PC-9 (cell line): ENCODE data around the gene RGS6. TPM values are rescaled to one million over a fixed set of nuclear protein-coding genes. Genes with fewer than 3 reads are reported as not detected.

Experiments used
- BruUV-seq: library from RNA; stranded (reverse); fragments of 400-500 nt; replicated peaks from 2 replicates; lab custom pipeline; 2021; lab: Mats Ljungman, UMichigan
- CTCF ChIA-PET: fragments of 300-600 bp; sonication (Branson Sonifier 250); formaldehyde crosslinking; loops from one replicate; lab custom pipeline; 2022; ENCODE audit warnings: antibody characterized with exemption; lab: Charles Lee
- POLR2A ChIA-PET: fragments of 300-600 bp; sonication (Branson Sonifier 250); formaldehyde crosslinking; loops from one replicate; lab custom pipeline; 2022; ENCODE audit warnings: antibody characterized with exemption; ENCODE audit not compliant: unreplicated experiment; lab: Charles Lee
- DNase-seq, 2 experiments: peaks; one replicate each; pipeline versions ENCODE4 v3.0.0 to v3.0.0-alpha.2; 2015 to 2022; ENCODE audit warnings: mixed read lengths in 1 of 2
- H2AFZ ChIP-seq: fragments of 200-600 bp; sonication (generic); 2 replicates; pipeline ENCODE4 v1.8.1; 2017; ENCODE audit warnings: antibody characterized with exemption
- H3F3A ChIP-seq: fragments of 200-600 bp; sonication (generic); 2 replicates; pipeline ENCODE4 v1.8.1; 2017; ENCODE audit warnings: antibody characterized with exemption, mild to moderate bottlenecking, low read depth; ENCODE audit not compliant: insufficient read depth
- H3K27ac ChIP-seq: fragments of 200-600 bp; sonication (generic); 2 replicates; pipeline ENCODE4 v1.6.1; 2016; ENCODE audit warnings: mixed run types
- H3K27me3 ChIP-seq: fragments of 200-600 bp; sonication (generic); 2 replicates; pipeline ENCODE4 v1.6.1; 2016; ENCODE audit warnings: low read depth, mixed run types; ENCODE audit not compliant: insufficient read depth
- H3K36me3 ChIP-seq: fragments of 200-600 bp; sonication (generic); 2 replicates; pipeline ENCODE4 v1.6.1; 2016; ENCODE audit warnings: low read depth, mixed run types
- H3K4me1 ChIP-seq: fragments of 200-600 bp; sonication (generic); replicated peaks from 2 replicates; pipeline ENCODE4 v1.6.1; 2016; ENCODE audit warnings: mixed run types; ENCODE audit not compliant: insufficient read depth
- H3K4me2 ChIP-seq: fragments of 200-600 bp; sonication (generic); 2 replicates; pipeline ENCODE4 v1.6.1; 2017; ENCODE audit warnings: mixed run types
- H3K4me3 ChIP-seq: fragments of 200-600 bp; sonication (generic); 2 replicates; pipeline ENCODE4 v1.6.1; 2016; ENCODE audit warnings: mixed run types
- H3K79me2 ChIP-seq: fragments of 200-600 bp; sonication (generic); 2 replicates; pipeline ENCODE4 v1.6.1; 2017; ENCODE audit warnings: low read depth, mixed run types
- H3K9me2 ChIP-seq: fragments of 200-600 bp; sonication (generic); 2 replicates; pipeline ENCODE4 v1.8.1; 2017; ENCODE audit warnings: mild to moderate bottlenecking; ENCODE audit not compliant: insufficient read depth
- H3K9me3 ChIP-seq: fragments of 200-600 bp; sonication (generic); 2 replicates; pipeline ENCODE4 v1.8.1; 2016; ENCODE audit warnings: low read depth; ENCODE audit not compliant: insufficient read depth
- H4K20me1 ChIP-seq: fragments of 200-600 bp; sonication (generic); 2 replicates; pipeline ENCODE4 v1.8.1; 2017; ENCODE audit not compliant: insufficient read depth
- CTCF ChIP-seq: fragments of 200-600 bp; sonication (generic); conservative IDR thresholded peaks from 2 replicates; pipeline ENCODE4 v1.6.1; 2017; ENCODE audit warnings: mixed run types, antibody characterized with exemption, mild to moderate bottlenecking, moderate library complexity
- EZH2 ChIP-seq: fragments of 200-600 bp; sonication (generic); IDR thresholded peaks from 2 replicates; pipeline ENCODE4 v1.8.0; 2017; ENCODE audit warnings: antibody characterized with exemption, low read depth
- intact Hi-C: fragments of 100-400 bp; cut with micrococcal nuclease; formaldehyde crosslinking; loops from one replicate; pipeline ENCODE4 v1.10.0; 2022; ENCODE audit not compliant: unreplicated experiment
- total RNA-seq: library from RNA; stranded (reverse); gene quantifications from 2 replicates; pipeline ENCODE4 v1.2.3, GENCODE V29; 2021

Gene RGS6
- total RNA-seq, 1 experiment from 2014 or later, result not detected

- Histone ChIP-seq H3K79me2 (no peaks in the 10 kb centered on the region), H3K36me3 (no peaks in the 10 kb centered on the region), H3K27me3 (peaks cover 23% of the 10 kb centered on the region), H3F3A (no peaks in the 10 kb centered on the region), H3K4me2 (no peak overlapping the region), H4K20me1 (no peaks in the 10 kb centered on the region), H3K4me1 (no peaks in the 10 kb centered on the region), H3K9me3 (no peaks in the 10 kb centered on the region), H2AFZ (no peak overlapping the region), H3K9me2 (no peaks in the 10 kb centered on the region), H3K4me3 (no peak overlapping the region), H3K27ac (no peak overlapping the region)
- TF ChIP-seq CTCF (no peak), EZH2 (no peak)
- no peak for DNase-seq
- no TSS peak for BruUV-seq
- POLR2A ChIA-PET, result no interaction called here
- intact Hi-C loops, result no loop called here
- CTCF ChIA-PET, result no interaction called here
Observed at GRCh38 chr14:72301352-72301751, 369.1 kb downstream of the RGS6 start.

GRCh38 chr14:72303930-72304329 is 371.7 kb downstream of the RGS6 start:
- H3K4me2 ChIP-seq, result no peak overlapping the region
- H3K27ac ChIP-seq, result no peak overlapping the region
- intact Hi-C loops, result no loop called here
- ChIA-PET POLR2A (no interaction called here), CTCF (no interaction called here)
- H3K79me2 ChIP-seq, result no peaks in the 10 kb centered on the region
- no peaks in the 10 kb centered on the region for H3K9me3 ChIP-seq
- H2AFZ ChIP-seq, result no peak overlapping the region
- H3K36me3 ChIP-seq, result no peaks in the 10 kb centered on the region
- TF ChIP-seq CTCF, result no peak
- TF ChIP-seq EZH2, result no peak
- no TSS peak for BruUV-seq
- no peaks in the 10 kb centered on the region for H4K20me1 ChIP-seq
- no peaks in the 10 kb centered on the region for H3K9me2 ChIP-seq
- peaks cover 18% of the 10 kb centered on the region for H3K27me3 ChIP-seq
- H3K4me3 ChIP-seq, result no peak overlapping the region
- no peaks in the 10 kb centered on the region for H3F3A ChIP-seq
- no peaks in the 10 kb centered on the region for H3K4me1 ChIP-seq
- DNase-seq, result no peak

- BruUV-seq, result no TSS peak
Observed at GRCh38 chr14:72305561-72305960, 373.3 kb downstream of the RGS6 start.

More at GRCh38 chr14:72305561-72305960, 373.3 kb downstream of the RGS6 start:
- Histone ChIP-seq H3K4me3 (no peak overlapping the region), H3F3A (no peaks in the 10 kb centered on the region), H3K9me2 (no peaks in the 10 kb centered on the region), H4K20me1 (no peaks in the 10 kb centered on the region), H3K27ac (no peak overlapping the region), H2AFZ (no peak overlapping the region), H3K4me1 (no peaks in the 10 kb centered on the region), H3K36me3 (no peaks in the 10 kb centered on the region), H3K27me3 (peaks cover 6% of the 10 kb centered on the region), H3K79me2 (no peaks in the 10 kb centered on the region), H3K9me3 (no peaks in the 10 kb centered on the region), H3K4me2 (no peak overlapping the region)
- TF ChIP-seq EZH2 (no peak), CTCF (no peak)
- ChIA-PET POLR2A (no interaction called here), CTCF (no interaction called here)
- intact Hi-C loops, result no loop called here
- no peak for DNase-seq
